H1 (cell line): Measurements from ENCODE around the gene MAPK4. TPM values are rescaled to one million over a fixed set of nuclear protein-coding genes. Genes with fewer than 3 reads are reported as not detected.

Experiments used
- JUND ChIP-seq: IDR thresholded peaks from 2 replicates; pipeline ENCODE4 v1.6.1; 2011; ENCODE audit warnings: mild to moderate bottlenecking, improper control_type of control experiment, low read length
- polyA plus RNA-seq, 7 experiments: library from polyadenylated mRNA; depleted of rRNA in 3 of 7; stranded (reverse) in 5 of 7; unstranded in 2 of 7; fragments of >200 nt in 5 of 7; fragments of 200-250 nt in 2 of 7; gene quantifications; 1 replicate in 5 of 7; 2 replicates in 1 of 7; 4 replicates in 1 of 7; pipeline versions ENCODE4 v1.2.1 to v1.2.3, GENCODE V29; 2011 to 2013; ENCODE audit warnings: missing spikeins in 2 of 7, mixed read lengths in 2 of 7
- total RNA-seq: library from RNA; stranded (reverse); fragmentation: NEBNext Ultra II Directional; extraction: Animal tissue kit (Norgen Biotek cat#: 25700); gene quantifications from 2 replicates; pipeline ENCODE4 v1.2.1, GENCODE V29; 2021
- TF ChIP-seq, protein P1 (sequence below): fragments of 300-600 bp; sonication (generic); IDR thresholded peaks from 2 replicates; pipeline ENCODE4 v1.7.1; 2012; ENCODE audit warnings: low read length, moderate library complexity, mild to moderate bottlenecking, inconsistent platforms; ENCODE audit not compliant: insufficient replicate concordance

MAPK4 gene
- total and polyA plus RNA-seq, 2 of the 8 experiments (the other 6 are each of a cell fraction or from before 2014, with no cell fraction given) = 3.2 to 3.7 TPM

DNA sequence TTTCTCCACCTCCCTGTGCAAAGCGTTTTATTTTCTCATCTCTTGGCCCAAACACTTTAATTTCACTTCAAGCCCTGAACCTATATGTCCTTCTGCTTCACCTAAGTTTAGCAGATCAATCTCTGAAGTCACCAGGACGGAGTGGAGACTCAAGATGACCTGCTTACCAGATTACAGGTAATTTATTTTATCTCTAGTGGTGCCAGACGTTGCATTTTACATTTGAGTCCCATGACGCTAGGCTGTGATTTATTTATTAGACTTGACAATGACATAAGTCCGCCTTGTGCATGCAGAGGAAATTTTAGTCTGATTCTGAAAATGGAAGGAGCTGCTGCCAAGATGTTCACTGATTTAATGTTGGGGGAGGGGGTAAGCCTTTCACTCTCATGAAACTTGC is 186.1 kb downstream of the MAPK4 start (continued):
- TF ChIP-seq, protein P1, sequence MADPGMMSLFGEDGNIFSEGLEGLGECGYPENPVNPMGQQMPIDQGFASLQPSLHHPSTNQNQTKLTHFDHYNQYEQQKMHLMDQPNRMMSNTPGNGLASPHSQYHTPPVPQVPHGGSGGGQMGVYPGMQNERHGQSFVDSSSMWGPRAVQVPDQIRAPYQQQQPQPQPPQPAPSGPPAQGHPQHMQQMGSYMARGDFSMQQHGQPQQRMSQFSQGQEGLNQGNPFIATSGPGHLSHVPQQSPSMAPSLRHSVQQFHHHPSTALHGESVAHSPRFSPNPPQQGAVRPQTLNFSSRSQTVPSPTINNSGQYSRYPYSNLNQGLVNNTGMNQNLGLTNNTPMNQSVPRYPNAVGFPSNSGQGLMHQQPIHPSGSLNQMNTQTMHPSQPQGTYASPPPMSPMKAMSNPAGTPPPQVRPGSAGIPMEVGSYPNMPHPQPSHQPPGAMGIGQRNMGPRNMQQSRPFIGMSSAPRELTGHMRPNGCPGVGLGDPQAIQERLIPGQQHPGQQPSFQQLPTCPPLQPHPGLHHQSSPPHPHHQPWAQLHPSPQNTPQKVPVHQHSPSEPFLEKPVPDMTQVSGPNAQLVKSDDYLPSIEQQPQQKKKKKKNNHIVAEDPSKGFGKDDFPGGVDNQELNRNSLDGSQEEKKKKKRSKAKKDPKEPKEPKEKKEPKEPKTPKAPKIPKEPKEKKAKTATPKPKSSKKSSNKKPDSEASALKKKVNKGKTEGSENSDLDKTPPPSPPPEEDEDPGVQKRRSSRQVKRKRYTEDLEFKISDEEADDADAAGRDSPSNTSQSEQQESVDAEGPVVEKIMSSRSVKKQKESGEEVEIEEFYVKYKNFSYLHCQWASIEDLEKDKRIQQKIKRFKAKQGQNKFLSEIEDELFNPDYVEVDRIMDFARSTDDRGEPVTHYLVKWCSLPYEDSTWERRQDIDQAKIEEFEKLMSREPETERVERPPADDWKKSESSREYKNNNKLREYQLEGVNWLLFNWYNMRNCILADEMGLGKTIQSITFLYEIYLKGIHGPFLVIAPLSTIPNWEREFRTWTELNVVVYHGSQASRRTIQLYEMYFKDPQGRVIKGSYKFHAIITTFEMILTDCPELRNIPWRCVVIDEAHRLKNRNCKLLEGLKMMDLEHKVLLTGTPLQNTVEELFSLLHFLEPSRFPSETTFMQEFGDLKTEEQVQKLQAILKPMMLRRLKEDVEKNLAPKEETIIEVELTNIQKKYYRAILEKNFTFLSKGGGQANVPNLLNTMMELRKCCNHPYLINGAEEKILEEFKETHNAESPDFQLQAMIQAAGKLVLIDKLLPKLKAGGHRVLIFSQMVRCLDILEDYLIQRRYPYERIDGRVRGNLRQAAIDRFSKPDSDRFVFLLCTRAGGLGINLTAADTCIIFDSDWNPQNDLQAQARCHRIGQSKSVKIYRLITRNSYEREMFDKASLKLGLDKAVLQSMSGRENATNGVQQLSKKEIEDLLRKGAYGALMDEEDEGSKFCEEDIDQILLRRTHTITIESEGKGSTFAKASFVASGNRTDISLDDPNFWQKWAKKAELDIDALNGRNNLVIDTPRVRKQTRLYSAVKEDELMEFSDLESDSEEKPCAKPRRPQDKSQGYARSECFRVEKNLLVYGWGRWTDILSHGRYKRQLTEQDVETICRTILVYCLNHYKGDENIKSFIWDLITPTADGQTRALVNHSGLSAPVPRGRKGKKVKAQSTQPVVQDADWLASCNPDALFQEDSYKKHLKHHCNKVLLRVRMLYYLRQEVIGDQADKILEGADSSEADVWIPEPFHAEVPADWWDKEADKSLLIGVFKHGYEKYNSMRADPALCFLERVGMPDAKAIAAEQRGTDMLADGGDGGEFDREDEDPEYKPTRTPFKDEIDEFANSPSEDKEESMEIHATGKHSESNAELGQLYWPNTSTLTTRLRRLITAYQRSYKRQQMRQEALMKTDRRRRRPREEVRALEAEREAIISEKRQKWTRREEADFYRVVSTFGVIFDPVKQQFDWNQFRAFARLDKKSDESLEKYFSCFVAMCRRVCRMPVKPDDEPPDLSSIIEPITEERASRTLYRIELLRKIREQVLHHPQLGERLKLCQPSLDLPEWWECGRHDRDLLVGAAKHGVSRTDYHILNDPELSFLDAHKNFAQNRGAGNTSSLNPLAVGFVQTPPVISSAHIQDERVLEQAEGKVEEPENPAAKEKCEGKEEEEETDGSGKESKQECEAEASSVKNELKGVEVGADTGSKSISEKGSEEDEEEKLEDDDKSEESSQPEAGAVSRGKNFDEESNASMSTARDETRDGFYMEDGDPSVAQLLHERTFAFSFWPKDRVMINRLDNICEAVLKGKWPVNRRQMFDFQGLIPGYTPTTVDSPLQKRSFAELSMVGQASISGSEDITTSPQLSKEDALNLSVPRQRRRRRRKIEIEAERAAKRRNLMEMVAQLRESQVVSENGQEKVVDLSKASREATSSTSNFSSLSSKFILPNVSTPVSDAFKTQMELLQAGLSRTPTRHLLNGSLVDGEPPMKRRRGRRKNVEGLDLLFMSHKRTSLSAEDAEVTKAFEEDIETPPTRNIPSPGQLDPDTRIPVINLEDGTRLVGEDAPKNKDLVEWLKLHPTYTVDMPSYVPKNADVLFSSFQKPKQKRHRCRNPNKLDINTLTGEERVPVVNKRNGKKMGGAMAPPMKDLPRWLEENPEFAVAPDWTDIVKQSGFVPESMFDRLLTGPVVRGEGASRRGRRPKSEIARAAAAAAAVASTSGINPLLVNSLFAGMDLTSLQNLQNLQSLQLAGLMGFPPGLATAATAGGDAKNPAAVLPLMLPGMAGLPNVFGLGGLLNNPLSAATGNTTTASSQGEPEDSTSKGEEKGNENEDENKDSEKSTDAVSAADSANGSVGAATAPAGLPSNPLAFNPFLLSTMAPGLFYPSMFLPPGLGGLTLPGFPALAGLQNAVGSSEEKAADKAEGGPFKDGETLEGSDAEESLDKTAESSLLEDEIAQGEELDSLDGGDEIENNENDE = no peak
- no peak for TF ChIP-seq JUND
